Astrocyte (in vitro differentiated cells and primary cell): ENCODE data around the gene SDC4. TPM values are rescaled to one million over a fixed set of nuclear protein-coding genes. Genes with fewer than 3 reads are reported as not detected.

Experiments
- DNase-seq: peaks from one replicate; pipeline ENCODE4 v3.0.0-alpha.2; 2010; ENCODE audit warnings: low read depth
- FAIRE-seq: peaks from 2 replicates; lab custom pipeline; 2011; peaks lifted over from hg19 to GRCh38; lab: Jason Lieb, UNC
- H2AFZ ChIP-seq: 2 replicates; pipeline ENCODE4 v1.6.0; 2012; ENCODE audit warnings: low read depth, low read length, inconsistent platforms
- H3K27ac ChIP-seq: 2 replicates; pipeline ENCODE4 v1.5.1; 2011; ENCODE audit warnings: low read depth, low read length, inconsistent platforms
- H3K27me3 ChIP-seq: 2 replicates; pipeline ENCODE4 v1.6.0; 2011; ENCODE audit warnings: low read length, inconsistent platforms; ENCODE audit not compliant: insufficient read depth
- H3K36me3 ChIP-seq: 2 replicates; pipeline ENCODE4 v1.5.1; 2011; ENCODE audit warnings: low read length, inconsistent platforms; ENCODE audit not compliant: insufficient read depth
- H3K4me1 ChIP-seq: 2 replicates; pipeline ENCODE4 v1.5.1; 2011; ENCODE audit warnings: low read length, inconsistent platforms; ENCODE audit not compliant: insufficient read depth
- H3K4me2 ChIP-seq: 2 replicates; pipeline ENCODE4 v1.6.0; 2012; ENCODE audit warnings: low read length, inconsistent platforms
- H3K4me3 ChIP-seq: 2 replicates; pipeline ENCODE4 v1.5.1; 2011; ENCODE audit warnings: low read depth, mild to moderate bottlenecking, low read length, inconsistent platforms; ENCODE audit not compliant: insufficient read depth
- H3K79me2 ChIP-seq: 2 replicates; pipeline ENCODE4 v1.6.0; 2012; ENCODE audit warnings: mild to moderate bottlenecking, low read length, inconsistent platforms; ENCODE audit not compliant: insufficient read depth
- H3K9ac ChIP-seq: 2 replicates; pipeline ENCODE4 v1.6.0; 2012; ENCODE audit warnings: mild to moderate bottlenecking, low read length, inconsistent platforms
- H3K9me3 ChIP-seq: 2 replicates; pipeline ENCODE4 v1.5.1; 2012; ENCODE audit warnings: low read depth, mild to moderate bottlenecking, low read length, inconsistent platforms; ENCODE audit not compliant: insufficient read depth
- H4K20me1 ChIP-seq: 2 replicates; pipeline ENCODE4 v1.6.0; 2012; ENCODE audit warnings: low read length, inconsistent platforms; ENCODE audit not compliant: insufficient read depth
- H3K27ac Mint-ChIP-seq: one replicate; pipeline ENCODE4 v1.8.0; 2021; ENCODE audit warnings: mild to moderate bottlenecking, mixed read lengths; ENCODE audit not compliant: unreplicated experiment
- H3K27me3 Mint-ChIP-seq: one replicate; pipeline ENCODE4 v1.8.0; 2021; ENCODE audit warnings: low read depth, mixed read lengths; ENCODE audit not compliant: unreplicated experiment
- H3K36me3 Mint-ChIP-seq: one replicate; pipeline ENCODE4 v1.8.0; 2021; ENCODE audit warnings: low read depth, mixed read lengths; ENCODE audit not compliant: unreplicated experiment
- H3K4me1 Mint-ChIP-seq: one replicate; pipeline ENCODE4 v1.8.0; 2021; ENCODE audit warnings: low read depth, mixed read lengths; ENCODE audit not compliant: unreplicated experiment
- H3K4me3 Mint-ChIP-seq: one replicate; pipeline ENCODE4 v1.8.0; 2021; ENCODE audit warnings: mild to moderate bottlenecking, moderate library complexity, mixed read lengths; ENCODE audit not compliant: unreplicated experiment
- H3K9me3 Mint-ChIP-seq: one replicate; pipeline ENCODE4 v1.8.0; 2021; ENCODE audit warnings: mild to moderate bottlenecking, mixed read lengths; ENCODE audit not compliant: unreplicated experiment
- CTCF ChIP-seq: IDR thresholded peaks from 2 replicates; pipeline ENCODE4 v1.5.1; 2011; ENCODE audit warnings: low read depth, mild to moderate bottlenecking, inconsistent platforms, low read length, moderate library complexity; ENCODE audit not compliant: insufficient read depth
- EZH2 ChIP-seq: IDR thresholded peaks from 2 replicates; pipeline ENCODE4 v1.6.1; 2012; ENCODE audit warnings: mild to moderate bottlenecking, low read length, inconsistent platforms; ENCODE audit not compliant: insufficient read depth
- total RNA-seq: library from RNA; stranded (reverse); gene quantifications from 2 replicates; pipeline ENCODE4 v1.2.1, GENCODE V29; 2021

Gene SDC4
- total RNA-seq, 1 donor from 2014 or later = 135 TPM

GRCh38 chr20:45307076-45307640 is 41.1 kb downstream of the SDC4 start:
- Mint-ChIP-seq H3K27me3 (peaks cover 21% of the 10 kb centered on the region), H3K4me3 (no peak overlapping the region), H3K27ac (no peak overlapping the region), H3K9me3 (no peaks in the 10 kb centered on the region), H3K4me1 (no peaks in the 10 kb centered on the region), H3K36me3 (peaks cover 3% of the 10 kb centered on the region)
- Histone ChIP-seq H3K79me2 (no peaks in the 10 kb centered on the region), H3K9me3 (no peaks in the 10 kb centered on the region), H3K36me3 (no peaks in the 10 kb centered on the region), H2AFZ (no peak overlapping the region), H3K4me1 (peaks cover 3% of the 10 kb centered on the region), H3K9ac (no peak overlapping the region), H4K20me1 (no peaks in the 10 kb centered on the region), H3K27ac (no peak overlapping the region), H3K4me3 (no peak overlapping the region), H3K4me2 (no peak overlapping the region), H3K27me3 (peaks cover 32% of the 10 kb centered on the region)
- DNase-seq (no peak), FAIRE-seq (no peak)
- no peak for TF ChIP-seq EZH2
- no peak for TF ChIP-seq CTCF

GRCh38 chr20:45306431-45306982 is 41.7 kb downstream of the SDC4 start, which contains the start of gene RBPJL:
TSS of gene RBPJL (plus strand) at chr20:45306840. CDS start at chr20:45306923, 83 bp downstream.
- no peak within 1 kb of the TSS for H2AFZ ChIP-seq
- Mint-ChIP-seq H3K27me3 (peaks cover 21% of the 10 kb centered on the region), H3K36me3 (peaks cover 3% of the 10 kb centered on the region)

More at GRCh38 chr20:45306431-45306982, 41.7 kb downstream of the SDC4 start, which contains the start of gene RBPJL:
- H3K4me1 ChIP-seq = no peaks in the 10 kb centered on the region
- H3K79me2 ChIP-seq = no peaks in the 10 kb centered on the region
- no peaks in the 10 kb centered on the region for H3K9me3 ChIP-seq
- H3K9ac ChIP-seq = no peak within 1 kb of the TSS
- H4K20me1 ChIP-seq = no peaks in the 10 kb centered on the region
- no peak within 1 kb of the TSS for H3K27ac ChIP-seq
- peak; percentile 46 for TF ChIP-seq EZH2
- peak; percentile 34 for TF ChIP-seq CTCF
- H3K27me3 ChIP-seq = peaks cover 32% of the 10 kb centered on the region
- Mint-ChIP-seq H3K4me3 (no peak within 1 kb of the TSS), H3K9me3 (no peaks in the 10 kb centered on the region), H3K27ac (no peak within 1 kb of the TSS), H3K4me1 (peaks cover 4% of the 10 kb centered on the region)
- FAIRE-seq (no peak), DNase-seq (no peak)
- no peaks in the 10 kb centered on the region for H3K36me3 ChIP-seq
- H3K4me3 ChIP-seq = no peak within 1 kb of the TSS
- H3K4me2 ChIP-seq = no peak within 1 kb of the TSS
